Smooth muscle cell (in vitro differentiated cells): ENCODE data around the gene TRAPPC11. TPM values are rescaled to one million over a fixed set of nuclear protein-coding genes. Genes with fewer than 3 reads are reported as not detected.

Experiments used
- DNase-seq: peaks from one replicate; lab custom pipeline; 2025; ENCODE audit not compliant: unreplicated experiment; lab: John Stamatoyannopoulos, UW
- H2AFZ ChIP-seq: fragments of 200-600 bp; sonication (generic); 2 replicates; pipeline ENCODE4 v1.6.0; 2016; ENCODE audit warnings: antibody characterized with exemption, low read depth, mild to moderate bottlenecking
- H3F3A ChIP-seq: fragments of 200-600 bp; sonication (generic); 2 replicates; pipeline ENCODE4 v1.6.0; 2017; ENCODE audit warnings: antibody characterized with exemption, low read depth
- H3K27ac ChIP-seq: fragments of 200-600 bp; sonication (generic); 2 replicates; pipeline ENCODE4 v1.5.1; 2016; ENCODE audit warnings: low read depth, mild to moderate bottlenecking
- H3K27me3 ChIP-seq: fragments of 200-600 bp; sonication (generic); 2 replicates; pipeline ENCODE4 v1.6.1; 2016; ENCODE audit warnings: low read depth, mild to moderate bottlenecking
- H3K36me3 ChIP-seq: fragments of 200-600 bp; sonication (generic); 2 replicates; pipeline ENCODE4 v1.5.1; 2016; ENCODE audit warnings: low read depth
- H3K4me1 ChIP-seq: fragments of 200-600 bp; sonication (generic); 2 replicates; pipeline ENCODE4 v1.5.1; 2016; ENCODE audit warnings: low read depth
- H3K4me2 ChIP-seq: fragments of 200-600 bp; sonication (generic); 2 replicates; pipeline ENCODE4 v1.6.0; 2016; ENCODE audit warnings: mild to moderate bottlenecking
- H3K4me3 ChIP-seq: fragments of 200-600 bp; sonication (generic); 2 replicates; pipeline ENCODE4 v1.5.1; 2016; ENCODE audit warnings: mild to moderate bottlenecking
- H3K79me2 ChIP-seq: fragments of 200-600 bp; sonication (generic); 2 replicates; pipeline ENCODE4 v1.6.0; 2016; ENCODE audit warnings: low read depth, mild to moderate bottlenecking
- H3K9ac ChIP-seq: fragments of 200-600 bp; sonication (generic); 2 replicates; pipeline ENCODE4 v1.6.0; 2016; ENCODE audit warnings: low read depth
- H3K9me3 ChIP-seq: fragments of 200-600 bp; sonication (generic); replicated peaks from 2 replicates; pipeline ENCODE4 v1.5.1; 2016; ENCODE audit warnings: low read depth
- H4K20me1 ChIP-seq: fragments of 200-600 bp; sonication (generic); 2 replicates; pipeline ENCODE4 v1.6.0; 2016; ENCODE audit warnings: low read depth
- WGBS: methylation state at CpG from one replicate; pipeline ENCODE4 v1.1.7; 2016; ENCODE audit warnings: low lambda C conversion rate; 5-methylcytosine and 5-hydroxymethylcytosine counted together
- polyA plus RNA-seq: library from polyadenylated mRNA; unstranded; fragments of >200 nt; fragmentation: Nextera tagmentation; extraction: Ambion mirVana; gene quantifications from 2 replicates; pipeline ENCODE4 v1.2.1, GENCODE V29; 2016
- total RNA-seq: library from RNA; depleted of rRNA; stranded (reverse); fragments of >200 nt; gene quantifications from 2 replicates; pipeline ENCODE4 v1.2.3, GENCODE V29; 2014
- TF ChIP-seq, protein P1 (sequence below): fragments of 200-600 bp; sonication (generic); IDR thresholded peaks from 2 replicates; pipeline ENCODE4 v1.5.1; 2017; ENCODE audit warnings: borderline replicate concordance, mild to moderate bottlenecking, antibody characterized with exemption; ENCODE audit not compliant: insufficient read depth, poor library complexity, severe bottlenecking

Gene TRAPPC11
- total and polyA plus RNA-seq, 2 experiments from 2014 or later, result 12.4 to 41.0 TPM

DNA sequence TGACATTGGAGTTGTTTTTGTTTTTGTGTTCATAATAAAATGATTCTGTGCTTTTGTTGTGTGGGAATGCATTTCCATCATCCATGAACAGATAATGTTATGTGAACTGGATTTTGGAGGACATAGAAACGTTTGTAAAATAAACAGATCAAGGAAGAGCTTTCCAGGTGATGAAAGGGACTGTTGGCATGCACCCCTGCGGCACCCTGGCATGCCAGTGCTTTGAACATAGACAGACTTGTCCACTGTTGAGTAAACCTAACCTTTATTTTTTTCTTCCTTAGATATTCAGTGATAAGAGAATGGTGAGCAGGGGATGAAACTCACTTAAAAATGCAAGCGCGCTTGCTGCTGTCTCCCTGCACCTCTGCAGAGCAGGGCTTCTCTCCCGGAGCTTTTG is 59.8 kb downstream of the TRAPPC11 start:
- H3K27me3 ChIP-seq, result no peaks in the 10 kb centered on the region
- no peak overlapping the region for H3K4me3 ChIP-seq
- no peaks in the 10 kb centered on the region for H3K9me3 ChIP-seq
- no peak overlapping the region for H2AFZ ChIP-seq
- TF ChIP-seq, protein P1, sequence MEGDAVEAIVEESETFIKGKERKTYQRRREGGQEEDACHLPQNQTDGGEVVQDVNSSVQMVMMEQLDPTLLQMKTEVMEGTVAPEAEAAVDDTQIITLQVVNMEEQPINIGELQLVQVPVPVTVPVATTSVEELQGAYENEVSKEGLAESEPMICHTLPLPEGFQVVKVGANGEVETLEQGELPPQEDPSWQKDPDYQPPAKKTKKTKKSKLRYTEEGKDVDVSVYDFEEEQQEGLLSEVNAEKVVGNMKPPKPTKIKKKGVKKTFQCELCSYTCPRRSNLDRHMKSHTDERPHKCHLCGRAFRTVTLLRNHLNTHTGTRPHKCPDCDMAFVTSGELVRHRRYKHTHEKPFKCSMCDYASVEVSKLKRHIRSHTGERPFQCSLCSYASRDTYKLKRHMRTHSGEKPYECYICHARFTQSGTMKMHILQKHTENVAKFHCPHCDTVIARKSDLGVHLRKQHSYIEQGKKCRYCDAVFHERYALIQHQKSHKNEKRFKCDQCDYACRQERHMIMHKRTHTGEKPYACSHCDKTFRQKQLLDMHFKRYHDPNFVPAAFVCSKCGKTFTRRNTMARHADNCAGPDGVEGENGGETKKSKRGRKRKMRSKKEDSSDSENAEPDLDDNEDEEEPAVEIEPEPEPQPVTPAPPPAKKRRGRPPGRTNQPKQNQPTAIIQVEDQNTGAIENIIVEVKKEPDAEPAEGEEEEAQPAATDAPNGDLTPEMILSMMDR, result no peak
- H3K4me2 ChIP-seq, result no peak overlapping the region
- no peaks in the 10 kb centered on the region for H4K20me1 ChIP-seq
- H3K79me2 ChIP-seq, result no peaks in the 10 kb centered on the region
- no peaks in the 10 kb centered on the region for H3F3A ChIP-seq
- no peak overlapping the region for H3K27ac ChIP-seq
- no peaks in the 10 kb centered on the region for H3K4me1 ChIP-seq
- no peak for DNase-seq
- no peak overlapping the region for H3K9ac ChIP-seq
- no peaks in the 10 kb centered on the region for H3K36me3 ChIP-seq
- WGBS, result 85% methylated on average over 5 of the region's 5 CpGs

DNA sequence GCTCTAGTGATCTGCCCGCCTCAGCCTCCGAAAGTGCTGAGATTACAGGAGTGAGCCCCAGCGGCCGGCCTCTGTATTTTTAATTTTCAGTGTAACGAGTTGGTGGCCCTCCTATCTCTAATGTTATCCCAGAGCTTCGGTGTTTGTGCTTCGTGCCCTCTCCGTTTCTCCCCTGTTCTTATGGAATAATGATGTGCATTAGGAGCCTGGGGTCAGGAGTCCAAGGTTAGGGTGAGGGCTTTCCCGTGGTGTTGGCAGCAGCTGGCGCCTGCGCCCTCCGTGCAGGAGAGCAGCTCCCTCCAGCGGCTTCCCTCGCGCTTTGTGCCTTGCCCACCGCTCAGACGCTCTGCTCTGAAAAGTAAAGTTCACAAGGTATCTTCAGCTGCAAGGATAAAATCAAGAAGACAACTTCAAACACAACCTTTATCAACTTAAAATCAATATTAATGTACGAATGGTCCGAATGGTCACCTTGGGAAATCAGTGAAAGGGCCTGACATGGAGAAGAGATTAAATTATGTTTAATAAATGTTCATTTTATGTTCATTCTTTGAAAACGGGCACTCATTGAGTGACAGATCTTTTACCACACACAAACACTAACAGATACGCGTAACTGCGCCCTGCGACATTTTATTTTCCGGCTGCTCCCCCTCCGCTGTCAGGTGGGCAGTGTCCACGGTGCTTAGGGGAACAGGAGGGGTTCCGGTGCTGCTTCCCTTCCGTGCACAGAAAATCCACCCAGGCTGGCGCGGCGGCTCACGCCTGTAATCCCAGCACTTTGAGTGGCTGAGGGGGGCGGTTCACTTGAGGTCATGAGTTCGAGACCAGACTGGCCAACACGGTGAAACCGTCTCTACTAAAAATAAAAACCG is 62.4 kb downstream of the TRAPPC11 start:
- H3K9me3 ChIP-seq, result no peaks in the 10 kb centered on the region
- WGBS, result 81% methylated on average over 38 of the region's 38 CpGs
- DNase-seq, result no peak
- H3K79me2 ChIP-seq, result no peaks in the 10 kb centered on the region
- no peak overlapping the region for H3K4me3 ChIP-seq
- no peaks in the 10 kb centered on the region for H3F3A ChIP-seq
- H3K27me3 ChIP-seq, result no peaks in the 10 kb centered on the region
- no peaks in the 10 kb centered on the region for H4K20me1 ChIP-seq
- no peak overlapping the region for H3K27ac ChIP-seq
- H3K36me3 ChIP-seq, result no peaks in the 10 kb centered on the region
- TF ChIP-seq, protein P1, result no peak
- H2AFZ ChIP-seq, result no peak overlapping the region
- no peak overlapping the region for H3K4me2 ChIP-seq
- no peak overlapping the region for H3K9ac ChIP-seq
- no peaks in the 10 kb centered on the region for H3K4me1 ChIP-seq

DNA sequence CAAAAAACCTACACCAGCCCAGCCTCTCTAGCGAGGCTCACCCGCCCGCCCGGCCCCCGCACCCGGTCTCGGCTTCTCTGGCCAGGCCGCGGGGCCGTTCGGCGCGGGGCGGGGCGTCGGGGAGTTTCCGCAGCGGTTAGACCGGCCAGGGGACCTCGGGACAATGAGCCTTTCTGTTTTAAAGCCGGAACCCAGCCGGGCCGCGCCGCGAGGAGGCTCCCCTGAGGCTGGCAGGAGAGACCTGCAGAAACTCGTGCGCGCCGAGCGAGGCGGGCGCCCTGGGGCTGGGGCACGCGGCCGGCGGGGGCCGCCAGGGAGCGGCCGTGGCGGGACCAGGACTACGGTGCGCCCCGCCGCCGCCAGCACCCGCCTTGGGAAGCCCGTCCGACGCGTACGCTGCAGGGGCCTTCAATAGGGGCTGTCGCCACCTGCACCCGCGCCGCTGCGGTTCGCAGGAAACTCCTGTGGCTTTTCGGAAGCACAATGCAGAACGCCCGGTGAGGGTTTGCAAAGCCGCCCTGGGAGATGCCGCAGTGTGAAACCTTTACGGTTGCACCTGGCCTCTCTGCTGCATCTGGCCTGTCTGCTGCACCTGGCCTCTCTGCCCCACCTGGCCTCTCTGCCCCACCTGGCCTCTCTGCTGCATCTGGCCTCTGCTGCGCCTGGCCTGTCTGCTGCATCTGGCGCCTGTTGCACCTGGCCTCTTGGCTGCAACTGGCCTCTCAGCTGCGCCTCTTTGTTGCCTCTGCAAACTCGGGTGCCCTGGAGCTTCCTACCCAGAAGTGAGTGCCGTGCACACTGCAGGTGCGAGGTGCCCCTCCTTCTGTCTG is 63.9 kb downstream of the TRAPPC11 start:
- Histone ChIP-seq H3K36me3 (no peaks in the 10 kb centered on the region), H3K4me3 (peak overlapping the region; percentile 64), H4K20me1 (no peaks in the 10 kb centered on the region), H3K9me3 (no peaks in the 10 kb centered on the region), H3K27me3 (no peaks in the 10 kb centered on the region), H3K27ac (no peak overlapping the region), H3K4me1 (no peaks in the 10 kb centered on the region), H2AFZ (no peak overlapping the region), H3K79me2 (no peaks in the 10 kb centered on the region), H3K4me2 (peak overlapping the region; percentile 93), H3K9ac (no peak overlapping the region), H3F3A (no peaks in the 10 kb centered on the region)
- 9% methylated on average over 57 of the region's 70 CpGs for WGBS
- peak; percentile 11 for DNase-seq
- TF ChIP-seq, protein P1, result no peak
